H1 (cell line): ENCODE results near the gene TNIK. TPM values are rescaled to one million over a fixed set of nuclear protein-coding genes. Genes with fewer than 3 reads are reported as not detected.

Experiments
- CTCF ChIA-PET: fragments of 300-600 bp; sonication (Branson Sonifier 250); formaldehyde crosslinking; loops from one replicate; lab custom pipeline; 2021; ENCODE audit not compliant: partially characterized antibody; lab: Charles Lee
- POLR2A ChIA-PET: fragments of 300-600 bp; sonication (Branson Sonifier 250); formaldehyde crosslinking; loops from one replicate; lab custom pipeline; 2021; ENCODE audit warnings: inconsistent platforms; ENCODE audit not compliant: partially characterized antibody; lab: Charles Lee
- DNase-seq, 2 experiments: peaks; one replicate each; pipeline versions ENCODE4 v3.0.0 to v3.0.0-alpha.2; 2010 to 2022; ENCODE audit warnings: low spot score in 2 of 2, low read depth in 1 of 2, mixed read lengths in 1 of 2
- FAIRE-seq: peaks from 2 replicates; lab custom pipeline; 2011; peaks lifted over from hg19 to GRCh38; lab: Jason Lieb, UNC
- H2AFZ ChIP-seq: 2 replicates; pipeline ENCODE4 v1.8.1; 2012; ENCODE audit warnings: low read length, inconsistent platforms
- H2AK5ac ChIP-seq: 2 replicates; pipeline ENCODE4 v1.6.1; 2013; ENCODE audit warnings: low read depth, low read length
- H2BK120ac ChIP-seq: replicated peaks from 2 replicates; pipeline ENCODE3; 2013; ENCODE audit warnings: low read depth, low read length, inconsistent platforms
- H2BK12ac ChIP-seq: 2 replicates; pipeline ENCODE4 v1.6.1; 2013; ENCODE audit warnings: low read depth, low read length
- H2BK15ac ChIP-seq: 2 replicates; pipeline ENCODE4 v1.6.1; 2013; ENCODE audit warnings: low read length
- H2BK20ac ChIP-seq: 2 replicates; pipeline ENCODE4 v1.6.1; 2013; ENCODE audit warnings: low read length
- H2BK5ac ChIP-seq: 2 replicates; pipeline ENCODE4 v1.6.1; 2013; ENCODE audit warnings: low read depth, low read length
- H3K14ac ChIP-seq: 2 replicates; pipeline ENCODE4 v1.6.1; 2013; ENCODE audit warnings: inconsistent platforms; ENCODE audit not compliant: insufficient read length
- H3K18ac ChIP-seq: 2 replicates; pipeline ENCODE4 v1.6.1; 2013; ENCODE audit warnings: low read length; ENCODE audit errors: extremely low read depth
- H3K23ac ChIP-seq: 2 replicates; pipeline ENCODE4 v1.6.1; 2013; ENCODE audit warnings: inconsistent platforms; ENCODE audit not compliant: insufficient read length
- H3K23me2 ChIP-seq: 2 replicates; pipeline ENCODE4 v1.6.1; 2013; ENCODE audit warnings: low read depth, low read length
- H3K27ac ChIP-seq: 2 replicates; pipeline ENCODE4 v1.6.1; 2011; ENCODE audit warnings: low read depth, low read length, inconsistent platforms
- H3K27me3 ChIP-seq, 4 experiments: replicated peaks in 1 of 4; 1 replicate in 1 of 4; 2 replicates in 3 of 4; pipeline versions ENCODE4 v1.6.1 to v1.8.1; 2011 to 2013; ENCODE audit warnings: low read length in 3 of 4, mild to moderate bottlenecking in 3 of 4, inconsistent platforms in 2 of 4, mixed read lengths in 2 of 4, moderate library complexity in 1 of 4; ENCODE audit not compliant: control insufficient read depth in 3 of 4, insufficient read depth in 3 of 4; ENCODE audit errors: extremely low read depth in 1 of 4
- H3K36me3 ChIP-seq, 4 experiments: 2 replicates each; pipeline versions ENCODE4 v1.6.1 to v1.8.1; 2011 to 2013; ENCODE audit warnings: mild to moderate bottlenecking in 4 of 4, low read length in 3 of 4, moderate library complexity in 2 of 4, control low read depth in 1 of 4, inconsistent platforms in 1 of 4; ENCODE audit not compliant: insufficient read depth in 4 of 4, control insufficient read depth in 2 of 4
- H3K4ac ChIP-seq: replicated peaks from 2 replicates; pipeline ENCODE3; 2013; ENCODE audit warnings: low read length, low read depth, mixed read lengths, inconsistent platforms; ENCODE audit not compliant: insufficient read length
- H3K4me1 ChIP-seq, 4 experiments: replicated peaks in 1 of 4; 1 replicate in 1 of 4; 2 replicates in 3 of 4; pipeline versions ENCODE4 v1.6.1 to v1.8.1; 2011 to 2013; ENCODE audit warnings: low read length in 3 of 4, inconsistent platforms in 2 of 4, mixed read lengths in 1 of 4; ENCODE audit not compliant: insufficient read depth in 4 of 4, control insufficient read depth in 3 of 4
- H3K4me2 ChIP-seq, 2 experiments: 2 replicates each; pipeline versions ENCODE4 v1.6.1 to v1.8.1; 2011 to 2013; ENCODE audit warnings: low read depth in 2 of 2, low read length in 2 of 2, control low read depth in 1 of 2, inconsistent platforms in 1 of 2, mild to moderate bottlenecking in 1 of 2; ENCODE audit not compliant: insufficient read depth in 1 of 2
- H3K4me3 ChIP-seq, 4 experiments: fragments of 200-600, 300-600 bp in 1 of 4; sonication (generic), shearing (Covaris generic), sonication (Bioruptor Twin) in 1 of 4; 2 replicates each; pipeline versions ENCODE4 v1.5.1 to v1.8.1; 2011 to 2016; ENCODE audit warnings: low read length in 4 of 4, low read depth in 3 of 4, control low read depth in 2 of 4, inconsistent platforms in 2 of 4, mild to moderate bottlenecking in 2 of 4, mixed read lengths in 1 of 4, moderate library complexity in 1 of 4; ENCODE audit not compliant: insufficient read depth in 2 of 4; ENCODE audit errors: extremely low read depth in 1 of 4
- H3K56ac ChIP-seq: replicated peaks from 2 replicates; pipeline ENCODE3; 2013; ENCODE audit warnings: low read depth, mild to moderate bottlenecking, mixed read lengths, low read length, inconsistent platforms; ENCODE audit not compliant: insufficient read length
- H3K79me1 ChIP-seq: 2 replicates; pipeline ENCODE4 v1.6.1; 2013; ENCODE audit warnings: low read depth, low read length, control low read depth
- H3K79me2 ChIP-seq, 2 experiments: 2 replicates each; pipeline versions ENCODE4 v1.6.1 to v1.8.1; 2012 to 2013; ENCODE audit warnings: low read length in 2 of 2, mild to moderate bottlenecking in 2 of 2, inconsistent platforms in 1 of 2; ENCODE audit not compliant: insufficient read depth in 2 of 2, control insufficient read depth in 1 of 2
- H3K9ac ChIP-seq, 4 experiments: replicated peaks in 1 of 4; 1 replicate in 1 of 4; 2 replicates in 3 of 4; pipeline versions ENCODE4 v1.6.1 to v1.8.1; 2011 to 2013; ENCODE audit warnings: low read depth in 3 of 4, low read length in 3 of 4, control low read depth in 2 of 4, mild to moderate bottlenecking in 2 of 4, moderate library complexity in 2 of 4, inconsistent platforms in 1 of 4; ENCODE audit errors: extremely low read depth in 1 of 4
- H3K9me3 ChIP-seq, 2 experiments: 2 replicates each; pipeline versions ENCODE4 v1.6.1 to v1.8.1; 2012 to 2013; ENCODE audit warnings: mild to moderate bottlenecking in 2 of 2, moderate library complexity in 2 of 2, control low read depth in 1 of 2, inconsistent platforms in 1 of 2, low read depth in 1 of 2, low read length in 1 of 2, mixed read lengths in 1 of 2; ENCODE audit not compliant: insufficient read depth in 2 of 2
- H4K20me1 ChIP-seq, 2 experiments: replicated peaks in 1 of 2; 2 replicates each; pipeline versions ENCODE3 to v1.8.1; 2011 to 2013; ENCODE audit warnings: inconsistent platforms in 2 of 2, low read length in 2 of 2, mild to moderate bottlenecking in 1 of 2; ENCODE audit not compliant: insufficient read depth in 2 of 2, control insufficient read depth in 1 of 2
- H4K5ac ChIP-seq: 2 replicates; pipeline ENCODE4 v1.6.1; 2013; ENCODE audit warnings: low read length, low read depth, mixed read lengths, inconsistent platforms; ENCODE audit not compliant: insufficient read length
- H4K8ac ChIP-seq: 2 replicates; pipeline ENCODE4 v1.8.0; 2013; ENCODE audit warnings: mild to moderate bottlenecking, moderate library complexity, low read length, inconsistent platforms; ENCODE audit not compliant: insufficient read depth; ENCODE audit errors: extremely low read depth
- H4K91ac ChIP-seq: replicated peaks from 2 replicates; pipeline ENCODE3; 2013; ENCODE audit warnings: low read length, mixed read lengths, inconsistent platforms; ENCODE audit not compliant: insufficient read length
- CEBPB ChIP-seq: IDR thresholded peaks from 2 replicates; pipeline ENCODE4 v1.6.1; 2012; ENCODE audit warnings: low read depth, low read length
- PHF8 ChIP-seq: fragments of 200-600 bp; sonication (generic); conservative IDR thresholded peaks from 2 replicates; pipeline ENCODE4 v1.7.1; 2012; ENCODE audit warnings: low read depth, mild to moderate bottlenecking, inconsistent platforms, low read length, moderate library complexity
- POLR2A ChIP-seq, 2 experiments: IDR thresholded peaks; 1 replicate in 1 of 2; 2 replicates in 1 of 2; pipeline ENCODE4 v1.6.1; 2011; ENCODE audit warnings: low read depth in 2 of 2, low read length in 2 of 2, mild to moderate bottlenecking in 2 of 2; ENCODE audit errors: control extremely low read depth in 1 of 2
- POU5F1 ChIP-seq: IDR thresholded peaks from 2 replicates; pipeline ENCODE4 v1.6.1; 2011; ENCODE audit warnings: low read depth, mild to moderate bottlenecking, low read length, moderate library complexity
- RBBP5 ChIP-seq: IDR thresholded peaks from 2 replicates; pipeline ENCODE4 v1.7.1; 2012; ENCODE audit warnings: low read depth, mild to moderate bottlenecking, inconsistent platforms, low read length, moderate library complexity, borderline replicate concordance
- SIRT6 ChIP-seq: IDR thresholded peaks from one replicate; pipeline ENCODE4 v1.7.1; 2012; ENCODE audit warnings: low read length, inconsistent platforms
- SP1 ChIP-seq: IDR thresholded peaks from 2 replicates; pipeline ENCODE4 v1.6.1; 2011; ENCODE audit warnings: low read depth, low read length
- WGBS, 2 experiments: shearing (Covaris generic) in 1 of 2; methylation state at CpG; one replicate each; pipeline versions ENCODE4 v1.1.6 to v1.1.7; 2013 to 2015; ENCODE audit warnings: low lambda C conversion rate in 2 of 2, mixed read lengths in 2 of 2, inconsistent platforms in 1 of 2, low coverage in 1 of 2, missing lambda C conversion rate in 1 of 2; ENCODE audit not compliant: insufficient replicate concordance in 2 of 2, insufficient coverage in 1 of 2, insufficient read length in 1 of 2; ENCODE audit errors: extremely low coverage in 1 of 2, missing lambda C conversion rate in 1 of 2; 5-methylcytosine and 5-hydroxymethylcytosine counted together
- polyA plus RNA-seq, 7 experiments: library from polyadenylated mRNA; depleted of rRNA in 3 of 7; stranded (reverse) in 5 of 7; unstranded in 2 of 7; fragments of >200 nt in 5 of 7; fragments of 200-250 nt in 2 of 7; gene quantifications; 1 replicate in 5 of 7; 2 replicates in 1 of 7; 4 replicates in 1 of 7; pipeline versions ENCODE4 v1.2.1 to v1.2.3, GENCODE V29; 2011 to 2013; ENCODE audit warnings: missing spikeins in 2 of 7, mixed read lengths in 2 of 7
- total RNA-seq: library from RNA; stranded (reverse); fragmentation: NEBNext Ultra II Directional; extraction: Animal tissue kit (Norgen Biotek cat#: 25700); gene quantifications from 2 replicates; pipeline ENCODE4 v1.2.1, GENCODE V29; 2021
- TF ChIP-seq, protein P1 (sequence below), 3 experiments: IDR thresholded peaks; 1 replicate in 2 of 3; 2 replicates in 1 of 3; pipeline versions ENCODE4 v1.5.1 to v1.6.1; 2011; ENCODE audit warnings: low read length in 3 of 3, mild to moderate bottlenecking in 3 of 3, inconsistent platforms in 2 of 3, low read depth in 1 of 3, moderate library complexity in 1 of 3; ENCODE audit not compliant: insufficient read depth in 1 of 3; ENCODE audit errors: control extremely low read depth in 1 of 3
- TF ChIP-seq, protein P2 (sequence below): IDR thresholded peaks from 2 replicates; pipeline ENCODE4 v1.6.1; 2012; ENCODE audit warnings: low read length, inconsistent platforms
- TF ChIP-seq, protein P3 (sequence below): IDR thresholded peaks from 2 replicates; pipeline ENCODE4 v1.6.1; 2012; ENCODE audit warnings: inconsistent platforms

TNIK gene
- total and polyA plus RNA-seq, 2 of the 8 experiments (the other 6 are each of a cell fraction or from before 2014, with no cell fraction given) = 7.4 to 42.0 TPM

DNA sequence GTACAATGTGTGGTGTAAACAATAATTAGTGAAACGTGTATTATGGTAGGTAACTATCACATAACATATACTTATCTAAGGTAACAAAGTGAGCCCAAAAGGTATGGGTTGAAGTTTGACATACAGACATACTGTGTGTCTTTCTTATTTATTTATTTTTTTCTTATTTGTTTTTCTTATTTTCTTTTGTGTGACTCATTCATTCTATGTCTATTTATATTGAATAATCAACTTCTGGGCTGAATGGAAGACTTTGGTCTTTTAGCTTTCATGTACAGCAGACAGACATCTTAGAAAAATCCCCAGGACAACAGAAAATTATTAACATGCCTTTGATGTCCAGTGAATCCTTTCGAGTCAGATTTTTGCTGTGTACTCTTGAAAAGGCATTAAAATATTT lies 233.4 kb downstream of the TNIK start:
- H3K9ac ChIP-seq = no peak overlapping the region
- H4K91ac ChIP-seq = no peak overlapping the region
- no peak overlapping the region for H2BK5ac ChIP-seq
- H3K4me1 ChIP-seq = no peaks in the 10 kb centered on the region
- no peak for DNase-seq
- no peak overlapping the region for H2BK12ac ChIP-seq
- no peak overlapping the region for H4K8ac ChIP-seq
- H3K4me2 ChIP-seq = no peak overlapping the region
- no peak overlapping the region for H2AFZ ChIP-seq
- no peak overlapping the region for H2AK5ac ChIP-seq
- H3K27me3 ChIP-seq = no peaks in the 10 kb centered on the region
- no peak overlapping the region for H3K56ac ChIP-seq
- H3K36me3 ChIP-seq = peaks cover 0 to 4% (median 0%) of the 10 kb centered on the region in 4 experiments; a peak in 3 of 8 replicates
- no peaks in the 10 kb centered on the region for H4K20me1 ChIP-seq
- no peak overlapping the region for H2BK15ac ChIP-seq
- H3K14ac ChIP-seq = no peak overlapping the region
- H3K23ac ChIP-seq = no peak overlapping the region
- WGBS, 2 experiments = 96% methylated on average over 2 of the region's 2 CpGs; no CpG with 5 or more reads in 1 of the 2 experiments
- no peak overlapping the region for H2BK120ac ChIP-seq
- CTCF ChIA-PET = interaction anchor here (0.5 kb wide), 1 partner anchor 29 kb away, joined by 3 read pairs; no protein-coding TSS in a partner anchor
- no peak overlapping the region for H3K27ac ChIP-seq
- POLR2A ChIA-PET = no interaction called here
- no peak overlapping the region for H2BK20ac ChIP-seq
- no peak overlapping the region for H3K4me3 ChIP-seq
- H3K18ac ChIP-seq = no peak overlapping the region
- no peaks in the 10 kb centered on the region for H3K23me2 ChIP-seq
- no peak overlapping the region for H4K5ac ChIP-seq
- no peaks in the 10 kb centered on the region for H3K9me3 ChIP-seq
- no peaks in the 10 kb centered on the region for H3K79me2 ChIP-seq
- H3K79me1 ChIP-seq = no peaks in the 10 kb centered on the region
- FAIRE-seq = no peak
- no peak overlapping the region for H3K4ac ChIP-seq
- TF ChIP-seq POU5F1 = no peak
- no peak for TF ChIP-seq PHF8
- TF ChIP-seq, protein P1, sequence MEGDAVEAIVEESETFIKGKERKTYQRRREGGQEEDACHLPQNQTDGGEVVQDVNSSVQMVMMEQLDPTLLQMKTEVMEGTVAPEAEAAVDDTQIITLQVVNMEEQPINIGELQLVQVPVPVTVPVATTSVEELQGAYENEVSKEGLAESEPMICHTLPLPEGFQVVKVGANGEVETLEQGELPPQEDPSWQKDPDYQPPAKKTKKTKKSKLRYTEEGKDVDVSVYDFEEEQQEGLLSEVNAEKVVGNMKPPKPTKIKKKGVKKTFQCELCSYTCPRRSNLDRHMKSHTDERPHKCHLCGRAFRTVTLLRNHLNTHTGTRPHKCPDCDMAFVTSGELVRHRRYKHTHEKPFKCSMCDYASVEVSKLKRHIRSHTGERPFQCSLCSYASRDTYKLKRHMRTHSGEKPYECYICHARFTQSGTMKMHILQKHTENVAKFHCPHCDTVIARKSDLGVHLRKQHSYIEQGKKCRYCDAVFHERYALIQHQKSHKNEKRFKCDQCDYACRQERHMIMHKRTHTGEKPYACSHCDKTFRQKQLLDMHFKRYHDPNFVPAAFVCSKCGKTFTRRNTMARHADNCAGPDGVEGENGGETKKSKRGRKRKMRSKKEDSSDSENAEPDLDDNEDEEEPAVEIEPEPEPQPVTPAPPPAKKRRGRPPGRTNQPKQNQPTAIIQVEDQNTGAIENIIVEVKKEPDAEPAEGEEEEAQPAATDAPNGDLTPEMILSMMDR (IDR thresholded peaks at IDR 0.05; ENCODE audit: control extremely low read depth in 1 of 3, insufficient read depth in 1 of 3, low read depth in 1 of 3, low read length in 3 of 3) = no peak
- TF ChIP-seq SP1 = no peak
- TF ChIP-seq SIRT6 = no peak
- no peak for TF ChIP-seq CEBPB
- no peak for TF ChIP-seq POLR2A (IDR thresholded peaks at IDR 0.05; ENCODE audit: control extremely low read depth in 1 of 2, low read depth in 2 of 2, low read length in 2 of 2)
- TF ChIP-seq, protein P2, sequence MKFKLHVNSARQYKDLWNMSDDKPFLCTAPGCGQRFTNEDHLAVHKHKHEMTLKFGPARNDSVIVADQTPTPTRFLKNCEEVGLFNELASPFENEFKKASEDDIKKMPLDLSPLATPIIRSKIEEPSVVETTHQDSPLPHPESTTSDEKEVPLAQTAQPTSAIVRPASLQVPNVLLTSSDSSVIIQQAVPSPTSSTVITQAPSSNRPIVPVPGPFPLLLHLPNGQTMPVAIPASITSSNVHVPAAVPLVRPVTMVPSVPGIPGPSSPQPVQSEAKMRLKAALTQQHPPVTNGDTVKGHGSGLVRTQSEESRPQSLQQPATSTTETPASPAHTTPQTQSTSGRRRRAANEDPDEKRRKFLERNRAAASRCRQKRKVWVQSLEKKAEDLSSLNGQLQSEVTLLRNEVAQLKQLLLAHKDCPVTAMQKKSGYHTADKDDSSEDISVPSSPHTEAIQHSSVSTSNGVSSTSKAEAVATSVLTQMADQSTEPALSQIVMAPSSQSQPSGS = no peak
- TF ChIP-seq, protein P3, sequence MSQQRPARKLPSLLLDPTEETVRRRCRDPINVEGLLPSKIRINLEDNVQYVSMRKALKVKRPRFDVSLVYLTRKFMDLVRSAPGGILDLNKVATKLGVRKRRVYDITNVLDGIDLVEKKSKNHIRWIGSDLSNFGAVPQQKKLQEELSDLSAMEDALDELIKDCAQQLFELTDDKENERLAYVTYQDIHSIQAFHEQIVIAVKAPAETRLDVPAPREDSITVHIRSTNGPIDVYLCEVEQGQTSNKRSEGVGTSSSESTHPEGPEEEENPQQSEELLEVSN = no peak
- no peak for TF ChIP-seq RBBP5
